ENCODE data around the gene ISM1. TPM values are rescaled to one million over a fixed set of nuclear protein-coding genes. Genes with fewer than 3 reads are reported as not detected.
A peak's percentile ranks its signal among the peaks of the same experiment; 100 is the strongest.
"Not testable (repeated sequence)": the region's sequence is repeated elsewhere in the genome, so short reads cannot be mapped to it uniquely, and the experiment has no call there.

The ISM1 gene
- polyA plus RNA-seq, 1 experiment = 0.25 TPM

DNA sequence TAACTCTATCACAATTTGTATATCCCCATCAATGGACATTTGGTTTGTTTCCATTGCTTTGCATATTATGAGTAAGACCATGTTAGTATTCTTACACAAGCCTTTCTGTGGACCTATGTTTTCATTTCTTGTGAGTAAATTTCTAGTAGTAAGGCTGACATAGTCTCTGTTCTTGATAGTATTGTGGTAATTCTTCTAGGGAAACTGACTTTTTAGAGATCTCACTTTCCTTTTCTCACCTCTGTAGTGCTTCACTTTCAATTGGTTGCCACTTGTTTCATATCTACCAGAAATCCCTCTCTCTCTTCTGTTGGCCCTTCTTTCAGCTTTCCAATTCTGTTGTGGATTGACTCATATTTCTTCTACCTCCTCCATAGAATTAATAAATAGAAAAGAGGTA lies 8.5 kb downstream of the ISM1 start:
- ChIA-PET POLR2A (no interaction called here), CTCF (no interaction called here)
- TF ChIP-seq, protein P1, sequence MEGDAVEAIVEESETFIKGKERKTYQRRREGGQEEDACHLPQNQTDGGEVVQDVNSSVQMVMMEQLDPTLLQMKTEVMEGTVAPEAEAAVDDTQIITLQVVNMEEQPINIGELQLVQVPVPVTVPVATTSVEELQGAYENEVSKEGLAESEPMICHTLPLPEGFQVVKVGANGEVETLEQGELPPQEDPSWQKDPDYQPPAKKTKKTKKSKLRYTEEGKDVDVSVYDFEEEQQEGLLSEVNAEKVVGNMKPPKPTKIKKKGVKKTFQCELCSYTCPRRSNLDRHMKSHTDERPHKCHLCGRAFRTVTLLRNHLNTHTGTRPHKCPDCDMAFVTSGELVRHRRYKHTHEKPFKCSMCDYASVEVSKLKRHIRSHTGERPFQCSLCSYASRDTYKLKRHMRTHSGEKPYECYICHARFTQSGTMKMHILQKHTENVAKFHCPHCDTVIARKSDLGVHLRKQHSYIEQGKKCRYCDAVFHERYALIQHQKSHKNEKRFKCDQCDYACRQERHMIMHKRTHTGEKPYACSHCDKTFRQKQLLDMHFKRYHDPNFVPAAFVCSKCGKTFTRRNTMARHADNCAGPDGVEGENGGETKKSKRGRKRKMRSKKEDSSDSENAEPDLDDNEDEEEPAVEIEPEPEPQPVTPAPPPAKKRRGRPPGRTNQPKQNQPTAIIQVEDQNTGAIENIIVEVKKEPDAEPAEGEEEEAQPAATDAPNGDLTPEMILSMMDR (IDR thresholded peaks at IDR 0.05; ENCODE audit: insufficient read depth, low read depth, low read length) = no peak
- Histone ChIP-seq H3K36me3 (ENCODE audit: control insufficient read depth, insufficient read depth, low read length) (no peaks in the 10 kb centered on the region), H3K27me3 (ENCODE audit: control insufficient read depth, insufficient read depth, low read length) (no peaks in the 10 kb centered on the region), H3K4me3 (ENCODE audit: low read depth, low read length) (no peak overlapping the region)
- DNase-seq (ENCODE audit: low read depth) = no peak

DNA sequence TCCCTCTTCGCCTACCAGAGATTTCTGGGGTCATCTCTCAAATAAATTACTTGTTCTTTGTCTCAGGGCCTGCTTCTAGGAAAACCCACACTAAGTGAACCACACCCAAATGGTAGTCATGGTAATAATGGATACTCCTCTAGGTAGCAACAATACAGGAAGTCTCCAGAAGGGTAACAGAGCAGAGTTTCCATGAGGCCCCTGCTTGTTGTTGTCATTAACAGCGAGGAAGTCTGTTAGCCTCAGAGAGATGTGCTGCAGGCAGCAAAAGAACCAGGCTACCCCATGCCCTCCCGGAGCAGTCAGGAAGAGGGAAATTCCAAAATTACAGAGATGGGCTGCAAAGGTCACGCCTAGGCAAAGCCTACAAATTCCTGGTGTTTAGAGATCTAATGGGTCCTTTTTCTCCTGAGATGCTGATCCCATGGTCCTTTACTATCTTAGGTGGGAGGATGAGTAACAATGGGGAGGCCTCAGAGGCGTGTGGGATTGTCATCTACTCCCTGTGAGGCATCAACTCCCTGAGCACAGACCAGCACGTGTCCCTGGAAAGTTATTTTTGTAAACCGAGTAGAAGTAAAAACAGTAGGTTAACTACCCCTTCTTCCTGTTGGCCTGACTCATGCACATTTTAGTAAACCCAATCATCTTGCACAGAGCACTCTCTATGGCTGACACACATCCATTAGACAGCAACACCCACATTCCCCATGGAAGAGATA lies 10.1 kb downstream of the ISM1 start:
- POLR2A ChIA-PET = no interaction called here
- Histone ChIP-seq H3K27me3 (ENCODE audit: control insufficient read depth, insufficient read depth, low read length) (no peaks in the 10 kb centered on the region), H3K36me3 (ENCODE audit: control insufficient read depth, insufficient read depth, low read length) (no peaks in the 10 kb centered on the region), H3K4me3 (ENCODE audit: low read depth, low read length) (no peak overlapping the region)
- TF ChIP-seq, protein P1 (IDR thresholded peaks at IDR 0.05; ENCODE audit: insufficient read depth, low read depth, low read length) = no peak
- CTCF ChIA-PET = interaction anchor here (1.5 kb wide), 1 partner anchor 315 kb away, joined by 3 read pairs; no protein-coding TSS in a partner anchor
- DNase-seq (ENCODE audit: low read depth) = peak; percentile 45

DNA sequence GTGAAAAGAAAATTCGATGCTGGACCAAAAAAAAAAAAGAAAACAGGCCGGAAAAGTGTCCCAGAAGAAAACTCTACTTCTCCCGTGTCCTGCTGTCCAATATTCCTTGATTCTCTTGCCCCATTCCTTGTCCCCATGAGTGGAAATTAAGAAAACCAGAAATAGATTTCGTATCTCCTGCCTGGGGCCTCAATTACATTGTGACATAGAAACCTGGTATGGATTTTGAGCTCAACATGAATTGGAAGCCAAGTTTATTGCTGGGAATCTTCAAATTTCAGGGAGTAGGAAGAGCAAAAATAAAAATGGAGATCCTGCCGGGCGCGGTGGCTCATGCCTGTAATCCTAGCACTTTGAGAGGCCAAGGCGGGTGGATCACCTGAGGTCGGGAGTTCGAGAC lies 11.9 kb downstream of the ISM1 start:
- ChIA-PET POLR2A (no interaction called here), CTCF (interaction anchor here (1.5 kb wide), 1 partner anchor 314 kb away, joined by 3 read pairs; no protein-coding TSS in a partner anchor)
- no peak overlapping the region for H3K4me3 ChIP-seq (ENCODE audit: low read depth, low read length)
- TF ChIP-seq, protein P1 (IDR thresholded peaks at IDR 0.05; ENCODE audit: insufficient read depth, low read depth, low read length) = no peak
- no peak for DNase-seq (ENCODE audit: low read depth)
- H3K27me3 ChIP-seq (ENCODE audit: control insufficient read depth, insufficient read depth, low read length) = no peaks in the 10 kb centered on the region
- H3K36me3 ChIP-seq (ENCODE audit: control insufficient read depth, insufficient read depth, low read length) = no peaks in the 10 kb centered on the region

DNA sequence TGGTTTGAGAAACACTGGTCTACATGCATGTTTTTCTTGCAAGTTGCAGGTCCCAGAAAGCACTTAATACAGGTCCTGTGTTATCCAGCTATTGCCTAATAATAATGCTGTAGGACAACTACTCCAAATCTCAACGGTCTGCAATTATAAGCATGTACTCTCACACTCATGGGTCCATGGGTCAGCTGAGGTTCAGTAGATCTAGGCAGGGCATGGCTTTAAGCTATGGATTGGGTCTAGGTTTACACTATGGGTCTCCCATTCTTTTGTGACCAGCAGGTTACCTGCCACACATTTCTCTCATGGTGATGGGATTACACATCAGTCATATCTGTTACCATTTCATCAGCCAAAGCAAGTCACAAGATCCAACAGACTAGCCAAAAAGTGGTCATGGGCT lies 13.9 kb downstream of the ISM1 start:
- H3K4me3 ChIP-seq (ENCODE audit: low read depth, low read length) = no peak overlapping the region
- ChIA-PET CTCF (no interaction called here), POLR2A (no interaction called here)
- no peaks in the 10 kb centered on the region for H3K27me3 ChIP-seq (ENCODE audit: control insufficient read depth, insufficient read depth, low read length)
- H3K36me3 ChIP-seq (ENCODE audit: control insufficient read depth, insufficient read depth, low read length) = no peaks in the 10 kb centered on the region
- TF ChIP-seq, protein P1 (IDR thresholded peaks at IDR 0.05; ENCODE audit: insufficient read depth, low read depth, low read length) = no peak
- no peak for DNase-seq (ENCODE audit: low read depth)

DNA sequence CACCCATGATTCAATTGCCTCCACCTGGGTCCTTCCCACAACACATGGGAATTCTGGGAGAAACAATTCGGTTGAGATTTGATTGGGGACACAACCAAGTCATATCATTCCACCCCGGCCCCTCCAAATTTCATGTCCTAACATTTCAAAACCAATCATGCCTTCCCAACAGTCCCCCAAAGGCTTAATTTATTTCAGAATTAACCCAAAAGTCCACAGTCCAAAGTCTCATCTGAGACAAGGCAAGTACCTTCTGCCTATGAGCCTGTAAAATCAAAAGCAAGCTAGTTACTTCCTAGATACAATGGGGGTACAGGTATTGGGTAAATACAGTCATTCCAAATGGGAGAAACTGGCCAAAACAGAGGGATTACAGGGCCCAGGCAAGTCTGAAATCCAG lies 15.3 kb downstream of the ISM1 start:
- H3K4me3 ChIP-seq (ENCODE audit: low read depth, low read length); POLR2A ChIA-PET; H3K27me3 ChIP-seq (ENCODE audit: control insufficient read depth, insufficient read depth, low read length); DNase-seq (ENCODE audit: low read depth); CTCF ChIA-PET; H3K36me3 ChIP-seq (ENCODE audit: control insufficient read depth, insufficient read depth, low read length): not testable (repeated sequence)
